Type B pancreatic cell (in vitro differentiated cells): ENCODE measurements around the gene TOR1AIP2. TPM values are rescaled to one million over a fixed set of nuclear protein-coding genes. Genes with fewer than 3 reads are reported as not detected.

Experiments used
- DNase-seq: peaks from one replicate; pipeline ENCODE4 v3.0.0; 2021; ENCODE audit warnings: mixed read lengths; ENCODE audit not compliant: unreplicated experiment; ENCODE audit errors: extremely low spot score
- H3K27ac Mint-ChIP-seq: 2 replicates; pipeline ENCODE4 v1.8.0; 2021; ENCODE audit warnings: mild to moderate bottlenecking, mixed read lengths
- H3K27me3 Mint-ChIP-seq: 2 replicates; pipeline ENCODE4 v1.8.0; 2021; ENCODE audit warnings: mixed read lengths
- H3K36me3 Mint-ChIP-seq: 2 replicates; pipeline ENCODE4 v1.8.0; 2021; ENCODE audit warnings: mixed read lengths
- H3K4me1 Mint-ChIP-seq: one replicate; pipeline ENCODE4 v1.8.0; 2021; ENCODE audit warnings: mixed read lengths; ENCODE audit not compliant: unreplicated experiment
- H3K4me3 Mint-ChIP-seq: 2 replicates; pipeline ENCODE4 v1.8.0; 2021; ENCODE audit warnings: mild to moderate bottlenecking, mixed read lengths
- H3K9me3 Mint-ChIP-seq: 2 replicates; pipeline ENCODE4 v1.8.0; 2021; ENCODE audit warnings: mixed read lengths
- total RNA-seq: library from RNA; stranded (reverse); gene quantifications from 2 replicates; pipeline ENCODE4 v1.2.1, GENCODE V29; 2021; ENCODE audit warnings: low replicate concordance
- TF ChIP-seq, protein P1 (sequence below): fragments of 200-600 bp; sonication (generic); conservative IDR thresholded peaks from 2 replicates; pipeline ENCODE4 v1.5.0; 2021; ENCODE audit warnings: antibody characterized with exemption, mild to moderate bottlenecking

Gene TOR1AIP2
- total RNA-seq, 1 donor from 2014 or later, result 90.6 TPM

DNA sequence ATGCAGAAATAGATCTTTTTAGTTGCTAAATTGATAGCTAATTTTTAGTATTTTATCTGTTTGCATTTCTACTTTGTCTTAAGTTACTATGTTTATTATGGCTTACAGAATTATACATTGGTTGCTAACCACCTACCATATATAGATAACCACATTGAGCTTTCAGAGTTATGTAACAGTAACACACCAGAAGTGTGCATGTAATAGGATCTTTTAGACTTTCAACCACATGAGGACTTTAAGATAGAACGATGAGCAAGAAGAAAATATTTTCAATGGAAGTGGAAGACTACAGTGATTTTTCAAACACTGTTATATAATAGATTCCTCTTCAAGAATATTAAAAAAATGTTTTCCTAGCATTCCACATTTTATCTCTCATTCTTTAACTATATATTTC lies 33.3 kb upstream of the TOR1AIP2 start:
- Mint-ChIP-seq H3K9me3 (no peaks in the 10 kb centered on the region), H3K4me3 (no peak overlapping the region), H3K4me1 (no peaks in the 10 kb centered on the region), H3K27ac (no peak overlapping the region), H3K27me3 (no peaks in the 10 kb centered on the region), H3K36me3 (peaks cover 23% of the 10 kb centered on the region)
- TF ChIP-seq, protein P1, sequence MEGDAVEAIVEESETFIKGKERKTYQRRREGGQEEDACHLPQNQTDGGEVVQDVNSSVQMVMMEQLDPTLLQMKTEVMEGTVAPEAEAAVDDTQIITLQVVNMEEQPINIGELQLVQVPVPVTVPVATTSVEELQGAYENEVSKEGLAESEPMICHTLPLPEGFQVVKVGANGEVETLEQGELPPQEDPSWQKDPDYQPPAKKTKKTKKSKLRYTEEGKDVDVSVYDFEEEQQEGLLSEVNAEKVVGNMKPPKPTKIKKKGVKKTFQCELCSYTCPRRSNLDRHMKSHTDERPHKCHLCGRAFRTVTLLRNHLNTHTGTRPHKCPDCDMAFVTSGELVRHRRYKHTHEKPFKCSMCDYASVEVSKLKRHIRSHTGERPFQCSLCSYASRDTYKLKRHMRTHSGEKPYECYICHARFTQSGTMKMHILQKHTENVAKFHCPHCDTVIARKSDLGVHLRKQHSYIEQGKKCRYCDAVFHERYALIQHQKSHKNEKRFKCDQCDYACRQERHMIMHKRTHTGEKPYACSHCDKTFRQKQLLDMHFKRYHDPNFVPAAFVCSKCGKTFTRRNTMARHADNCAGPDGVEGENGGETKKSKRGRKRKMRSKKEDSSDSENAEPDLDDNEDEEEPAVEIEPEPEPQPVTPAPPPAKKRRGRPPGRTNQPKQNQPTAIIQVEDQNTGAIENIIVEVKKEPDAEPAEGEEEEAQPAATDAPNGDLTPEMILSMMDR, result no peak
- no peak for DNase-seq

DNA sequence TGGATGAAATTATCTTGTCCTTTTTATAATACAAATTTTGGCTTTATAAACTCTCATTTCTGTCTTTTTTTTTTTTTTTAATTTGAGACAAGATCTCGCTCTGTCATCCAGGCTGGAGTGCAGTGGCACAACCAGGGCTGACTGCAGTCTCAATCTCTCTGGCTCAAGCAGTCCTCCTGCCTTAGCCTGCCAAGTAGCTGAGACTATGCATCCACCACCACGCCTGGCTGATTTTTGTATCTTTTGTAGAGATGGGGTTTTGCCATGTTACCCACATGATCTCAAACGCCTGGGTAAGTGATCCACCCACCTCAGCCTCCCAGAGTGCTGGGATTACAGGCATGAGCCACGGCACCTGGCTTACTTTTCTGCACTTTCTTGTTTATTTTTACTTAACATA lies 12.0 kb upstream of the TOR1AIP2 start:
- DNase-seq, result no peak
- Mint-ChIP-seq H3K27ac (no peak overlapping the region), H3K27me3 (no peaks in the 10 kb centered on the region), H3K4me3 (no peak overlapping the region), H3K9me3 (no peaks in the 10 kb centered on the region), H3K36me3 (no peaks in the 10 kb centered on the region), H3K4me1 (peaks cover 1% of the 10 kb centered on the region)
- TF ChIP-seq, protein P1, result no peak

DNA sequence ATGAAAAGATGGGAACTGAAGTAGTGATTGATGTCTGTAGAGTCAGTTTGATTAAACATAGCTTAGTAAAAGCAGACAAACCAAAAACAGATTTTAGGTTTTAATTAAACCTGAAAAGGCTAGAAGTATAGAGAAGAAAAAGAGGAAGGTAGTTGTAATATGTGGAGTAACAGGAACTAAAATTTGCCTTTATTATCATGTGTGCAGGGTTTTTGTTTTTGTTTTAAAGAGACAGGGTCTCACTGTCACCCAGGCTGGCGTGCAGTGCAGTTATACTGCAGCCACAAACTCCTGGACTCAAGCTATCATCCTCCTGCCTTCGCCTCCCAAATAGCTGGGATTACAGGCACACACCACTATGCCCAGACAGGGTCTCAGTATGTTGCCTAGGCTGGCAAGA lies 10.5 kb upstream of the TOR1AIP2 start:
- no peak for DNase-seq
- peaks cover 11% of the 10 kb centered on the region for H3K4me1 Mint-ChIP-seq
- TF ChIP-seq, protein P1, result no peak

DNA sequence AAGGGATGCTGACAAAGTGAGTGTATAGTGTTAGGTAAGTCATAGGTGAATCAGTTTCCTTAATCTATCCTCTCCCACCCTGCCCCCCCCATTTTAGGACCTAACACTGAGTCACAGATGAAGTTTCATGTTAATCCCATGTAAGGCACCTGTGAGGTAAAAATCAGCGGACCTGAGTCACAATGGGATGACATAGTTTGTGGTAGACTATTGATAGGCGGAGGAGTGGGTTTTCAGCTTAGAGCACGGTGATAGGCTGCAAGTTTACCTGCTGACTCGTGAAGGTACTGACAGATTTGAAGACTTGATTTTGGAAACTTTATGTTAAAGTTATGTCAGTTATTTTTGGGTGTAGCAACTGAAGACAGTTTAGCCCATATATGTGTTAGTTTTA lies 6.1 kb upstream of the TOR1AIP2 start:
- no peak for DNase-seq
- peak overlapping the region; percentile 100 for H3K27ac Mint-ChIP-seq
- H3K4me1 Mint-ChIP-seq, result peaks cover 19% of the 10 kb centered on the region
- peak overlapping the region; percentile 98 for H3K4me3 Mint-ChIP-seq
- TF ChIP-seq, protein P1, result no peak
- no peaks in the 10 kb centered on the region for H3K27me3 Mint-ChIP-seq
- no peaks in the 10 kb centered on the region for H3K9me3 Mint-ChIP-seq
- no peaks in the 10 kb centered on the region for H3K36me3 Mint-ChIP-seq

More for the DNA sequence above, 10.5 kb upstream of the TOR1AIP2 start:
- Mint-ChIP-seq H3K4me3 (no peak overlapping the region), H3K9me3 (no peaks in the 10 kb centered on the region), H3K27ac (no peak overlapping the region), H3K27me3 (no peaks in the 10 kb centered on the region), H3K36me3 (no peaks in the 10 kb centered on the region)

DNA sequence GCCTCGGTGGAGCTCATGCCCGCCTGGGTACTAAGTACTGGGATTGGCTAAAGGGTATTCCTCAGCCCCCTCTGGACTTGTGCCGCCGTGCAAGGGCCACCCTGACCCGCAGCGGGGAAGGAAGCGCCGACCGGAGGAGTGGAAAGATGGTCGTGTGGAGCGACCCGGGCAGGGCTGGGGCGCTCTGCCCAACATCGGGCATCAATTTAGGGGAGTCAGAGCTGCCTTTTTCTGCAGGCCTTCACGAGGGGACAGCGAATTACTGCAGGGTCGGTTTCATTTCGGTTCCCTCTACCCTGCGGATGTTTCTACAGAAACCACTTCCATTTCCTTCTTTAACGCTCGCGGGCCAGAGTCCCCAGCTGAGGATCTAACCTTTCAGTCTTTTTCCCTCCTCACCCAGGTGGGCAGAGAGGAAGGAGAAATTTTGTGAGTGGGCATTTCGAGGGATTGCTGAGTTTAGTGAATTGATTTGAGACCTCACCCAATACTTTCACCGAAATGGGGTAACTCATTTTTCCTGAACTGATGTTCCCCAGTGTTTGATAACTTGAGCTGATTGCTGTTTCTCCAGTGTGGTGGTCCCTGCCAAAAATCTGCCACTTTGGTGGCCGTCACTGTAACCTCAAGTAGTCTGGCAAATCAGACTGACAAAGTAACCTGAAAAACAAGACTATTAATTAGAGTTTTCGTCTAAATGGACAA lies 5.6 kb upstream of the TOR1AIP2 start:
- TF ChIP-seq, protein P1, result no peak
- no peaks in the 10 kb centered on the region for H3K36me3 Mint-ChIP-seq
- H3K27ac Mint-ChIP-seq, result peak overlapping the region; percentile 100
- H3K27me3 Mint-ChIP-seq, result no peaks in the 10 kb centered on the region
- peaks cover 23% of the 10 kb centered on the region for H3K4me1 Mint-ChIP-seq
- H3K4me3 Mint-ChIP-seq, result peak overlapping the region; percentile 98
- DNase-seq, result no peak
- H3K9me3 Mint-ChIP-seq, result no peaks in the 10 kb centered on the region
